Measurements from ENCODE around the gene POLE.

The POLE gene

GRCh38 chr12:132675757-132676432 is 11.2 kb downstream of the POLE start:
- Histone ChIP-seq H3K9me3 (ENCODE audit: control insufficient read depth, insufficient read depth, low read depth, low read length) (no peaks in the 10 kb centered on the region), H3K4me1 (ENCODE audit: control insufficient read depth, insufficient read depth, low read length) (no peaks in the 10 kb centered on the region), H3K4me3 (ENCODE audit: low read depth, low read length) (no peak overlapping the region), H3K36me3 (ENCODE audit: control insufficient read depth in 2 of 2, insufficient read depth in 1 of 2, low read length in 2 of 2) (peaks cover 56 to 99% of the 10 kb centered on the region in 2 experiments), H3K27ac (ENCODE audit: extremely low read depth, low read depth, low read length) (no peak overlapping the region)
- CTCF ChIA-PET, result interaction anchor here (0.6 to 1.2 kb wide), 2 partner anchors 37 to 54 kb away, joined by 6 to 7 read pairs; no protein-coding TSS in a partner anchor
- TF ChIP-seq RBAK (tag by site-specific recombination; IDR thresholded peaks at IDR 0.05) (no peak), KLF1 (tag by site-specific recombination; IDR thresholded peaks at IDR 0.05) (peak; percentile 87)
- POLR2A ChIA-PET, result no interaction called here

DNA sequence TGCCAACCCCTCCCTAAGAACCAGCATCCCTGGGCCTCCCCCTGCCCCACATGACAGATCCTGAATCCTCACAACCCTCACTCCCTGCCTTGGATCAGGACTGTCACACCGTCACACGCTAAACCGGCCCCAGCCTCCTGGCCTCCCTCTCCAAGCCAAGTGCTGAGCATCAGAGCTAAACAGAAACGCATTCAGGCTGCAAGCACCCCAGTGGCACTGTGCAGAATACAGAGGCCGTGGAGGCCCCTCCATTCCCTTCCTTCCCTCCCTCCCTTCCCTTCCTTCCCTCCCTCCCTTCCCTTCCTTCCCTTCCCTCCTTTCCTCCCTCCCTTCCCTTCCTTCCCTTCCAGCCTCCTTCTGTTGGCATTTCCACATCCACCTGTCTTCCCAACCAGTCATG is 12.6 kb downstream of the POLE start:
- CTCF ChIA-PET, result no interaction called here
- H3K36me3 ChIP-seq (ENCODE audit: control insufficient read depth in 2 of 2, insufficient read depth in 1 of 2, low read length in 2 of 2), result peaks cover 55 to 93% of the 10 kb centered on the region in 2 experiments
- TF ChIP-seq SP2 (tag by site-specific recombination; IDR thresholded peaks at IDR 0.05), result no peak
- TF ChIP-seq ZNF366 (tag by site-specific recombination; conservative IDR thresholded peaks at IDR 0.05), result 0 out of 2 replicates have a peak, but pooled peaks have one; percentile 28
- TF ChIP-seq ZNF24 (tag by site-specific recombination; IDR thresholded peaks at IDR 0.05), result no peak
- no peak for TF ChIP-seq ZNF121 (tag by site-specific recombination; IDR thresholded peaks at IDR 0.05)
- TF ChIP-seq ZNF558 (tag by site-specific recombination; IDR thresholded peaks at IDR 0.05), result no peak
- H3K9me3 ChIP-seq (ENCODE audit: control insufficient read depth, insufficient read depth, low read depth, low read length), result no peaks in the 10 kb centered on the region
- H3K4me3 ChIP-seq (ENCODE audit: low read depth, low read length), result no peak overlapping the region
- no peaks in the 10 kb centered on the region for H3K4me1 ChIP-seq (ENCODE audit: control insufficient read depth, insufficient read depth, low read length)
- H3K27ac ChIP-seq (ENCODE audit: extremely low read depth, low read depth, low read length), result no peak overlapping the region
- POLR2A ChIA-PET, result no interaction called here

DNA sequence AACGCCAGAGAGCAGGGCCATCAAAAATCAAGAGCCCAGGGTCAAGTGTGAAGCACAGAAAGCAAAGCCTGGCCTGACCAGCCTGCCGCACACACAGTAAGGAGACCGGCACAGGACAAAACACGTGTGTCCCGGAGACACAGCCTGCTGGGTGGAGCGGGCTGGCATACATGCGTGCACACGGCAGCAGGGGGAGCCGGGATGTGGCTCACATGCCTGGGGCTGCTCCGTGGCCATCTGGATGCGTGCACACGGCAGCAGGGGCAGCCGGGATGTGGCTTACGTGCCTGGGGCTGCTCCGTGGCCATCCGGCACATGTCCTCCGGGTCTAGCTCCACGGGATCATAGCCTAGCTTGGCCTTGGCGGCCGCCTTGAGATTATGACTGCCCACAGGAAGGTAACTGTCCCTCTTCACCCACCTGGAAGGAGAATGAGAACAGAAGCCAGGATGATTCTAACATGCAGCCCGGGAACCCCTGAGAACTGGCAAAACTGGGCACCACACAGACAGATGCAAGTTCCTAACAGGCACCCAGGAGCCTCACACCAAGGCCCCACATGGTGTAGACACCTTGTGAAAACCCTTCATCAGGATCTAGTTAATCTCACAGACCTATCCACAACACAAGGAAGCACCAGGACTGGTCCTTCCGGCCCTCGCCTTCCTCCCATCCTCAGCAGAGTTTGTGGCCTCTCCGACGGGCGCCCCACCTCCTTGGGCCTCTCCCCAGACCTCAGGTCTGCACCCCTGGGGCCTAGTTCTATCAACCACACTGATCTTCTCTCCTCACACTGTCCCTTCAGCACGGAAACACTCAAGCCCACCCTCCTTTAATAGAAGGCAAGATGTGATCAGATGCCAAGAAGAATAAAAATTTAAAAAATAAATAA is 13.6 kb downstream of the POLE start:
- POLR2A ChIA-PET, result no interaction called here
- CTCF ChIA-PET, result interaction anchor here (0.9 kb wide), 1 partner anchor 12 kb away, joined by 6 read pairs; no protein-coding TSS in a partner anchor
- TF ChIP-seq ZNF521 (tag by site-specific recombination; IDR thresholded peaks at IDR 0.05) (no peak), ZNF701 (tag by site-specific recombination; IDR thresholded peaks at IDR 0.05) (no peak), REST (tag by site-specific recombination; IDR thresholded peaks at IDR 0.05) (no peak), ZNF600 (tag by site-specific recombination; IDR thresholded peaks at IDR 0.05) (no peak), SCRT2 (tag by site-specific recombination; IDR thresholded peaks at IDR 0.05) (no peak), ZNF394 (tag by site-specific recombination; IDR thresholded peaks at IDR 0.05; ENCODE audit: borderline replicate concordance) (no peak), ZNF2 (tag by site-specific recombination; IDR thresholded peaks at IDR 0.05) (no peak), GFI1B (tag by site-specific recombination; IDR thresholded peaks at IDR 0.05) (no peak)
- no peaks in the 10 kb centered on the region for H3K4me1 ChIP-seq (ENCODE audit: control insufficient read depth, insufficient read depth, low read length)
- H3K27ac ChIP-seq (ENCODE audit: extremely low read depth, low read depth, low read length), result no peak overlapping the region
- H3K4me3 ChIP-seq (ENCODE audit: low read depth, low read length), result no peak overlapping the region
- H3K36me3 ChIP-seq (ENCODE audit: control insufficient read depth in 2 of 2, insufficient read depth in 1 of 2, low read length in 2 of 2), result peaks cover 56 to 93% of the 10 kb centered on the region in 2 experiments
- no peaks in the 10 kb centered on the region for H3K9me3 ChIP-seq (ENCODE audit: control insufficient read depth, insufficient read depth, low read depth, low read length)

Data from HEK293 (cell line).